Activated T-helper 2 cell treated with anti-CD3 and anti-CD28 coated beads, Interferon-gamma antibody, Interleukin-2, Interleukin-4, amounts not matched to agents 10 μg/mL and 5 μg/mL and 100 μg/mL, durations not matched to agents 14 hours and 24 hours and 36 hours (primary cell): ENCODE measurements around the gene KLF16. TPM values are rescaled to one million over a fixed set of nuclear protein-coding genes. Genes with fewer than 3 reads are reported as not detected.

ENCODE experiments used
- DNase-seq: peaks from one replicate; pipeline ENCODE4 v3.0.0; 2021; ENCODE audit warnings: low spot score
- H3K27ac Mint-ChIP-seq: one replicate; pipeline ENCODE4 v1.8.0; 2021; ENCODE audit warnings: mixed read lengths
- H3K27me3 Mint-ChIP-seq: one replicate; pipeline ENCODE4 v1.8.0; 2021; ENCODE audit warnings: low read depth, mixed read lengths
- H3K36me3 Mint-ChIP-seq: one replicate; pipeline ENCODE4 v1.8.0; 2021; ENCODE audit warnings: low read depth, mixed read lengths
- H3K4me1 Mint-ChIP-seq: one replicate; pipeline ENCODE4 v1.8.0; 2021; ENCODE audit warnings: low read depth, mixed read lengths
- H3K4me3 Mint-ChIP-seq: one replicate; pipeline ENCODE4 v1.8.0; 2021; ENCODE audit warnings: low read depth, mild to moderate bottlenecking, moderate library complexity, mixed read lengths
- H3K9me3 Mint-ChIP-seq: one replicate; pipeline ENCODE4 v1.8.0; 2021; ENCODE audit warnings: mixed read lengths
- intact Hi-C: fragments of 100-400 bp; cut with micrococcal nuclease; formaldehyde crosslinking; loops from one replicate; pipeline ENCODE4 v1.15.1; 2023
- total RNA-seq: library from RNA; stranded (reverse); gene quantifications from 2 replicates; pipeline ENCODE4 v1.2.3, GENCODE V29; 2022

The KLF16 gene
- total RNA-seq, 1 donor from 2014 or later: 32.1 TPM

DNA sequence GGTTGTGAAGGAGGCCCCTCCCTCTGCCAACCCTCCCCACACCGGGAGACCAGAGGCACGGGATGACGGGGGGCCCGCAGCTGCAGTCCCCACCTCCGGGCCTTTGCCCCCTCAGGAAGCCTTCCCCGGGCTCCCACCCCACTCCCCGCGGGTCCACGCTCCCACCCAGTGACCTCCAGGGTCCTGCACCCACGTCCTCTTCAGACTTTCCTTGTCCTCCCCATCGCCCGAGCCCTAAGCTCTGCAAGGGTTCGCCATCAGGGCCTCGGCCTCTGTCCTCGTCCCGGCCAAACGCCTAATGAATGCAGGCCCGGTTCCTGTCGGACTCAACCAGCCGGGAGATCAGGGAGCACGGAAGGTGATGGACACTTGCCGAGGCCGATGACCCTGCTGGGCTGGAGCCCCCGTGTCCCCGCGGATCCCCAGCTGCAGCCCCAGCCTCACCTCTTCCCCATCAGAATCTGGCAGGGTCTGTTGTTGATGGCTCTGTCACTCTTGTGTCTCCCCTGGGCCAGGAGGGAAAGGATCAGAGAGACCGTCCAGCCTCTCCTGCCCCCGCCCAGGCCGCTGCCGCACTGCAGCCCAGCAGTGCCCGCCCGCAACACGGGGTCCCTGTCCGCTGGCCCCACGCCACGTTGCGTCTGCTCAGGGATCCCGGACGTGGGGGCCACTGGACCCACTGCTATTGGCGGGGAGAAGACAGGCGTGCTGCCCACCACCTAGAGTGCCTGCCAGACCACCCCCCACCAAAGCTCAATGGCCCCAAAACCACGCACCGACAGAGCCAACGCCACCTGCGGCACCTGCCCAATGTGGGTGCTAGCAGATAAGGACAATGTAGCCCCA lies 57.0 kb downstream of the KLF16 start:
- no peaks in the 10 kb centered on the region for H3K9me3 Mint-ChIP-seq
- H3K27ac Mint-ChIP-seq: no peak overlapping the region
- H3K36me3 Mint-ChIP-seq: peaks cover 16% of the 10 kb centered on the region
- intact Hi-C loops: no loop called here
- peaks cover 3% of the 10 kb centered on the region for H3K4me1 Mint-ChIP-seq
- H3K27me3 Mint-ChIP-seq: no peaks in the 10 kb centered on the region
- no peak for DNase-seq
- H3K4me3 Mint-ChIP-seq: no peak overlapping the region

DNA sequence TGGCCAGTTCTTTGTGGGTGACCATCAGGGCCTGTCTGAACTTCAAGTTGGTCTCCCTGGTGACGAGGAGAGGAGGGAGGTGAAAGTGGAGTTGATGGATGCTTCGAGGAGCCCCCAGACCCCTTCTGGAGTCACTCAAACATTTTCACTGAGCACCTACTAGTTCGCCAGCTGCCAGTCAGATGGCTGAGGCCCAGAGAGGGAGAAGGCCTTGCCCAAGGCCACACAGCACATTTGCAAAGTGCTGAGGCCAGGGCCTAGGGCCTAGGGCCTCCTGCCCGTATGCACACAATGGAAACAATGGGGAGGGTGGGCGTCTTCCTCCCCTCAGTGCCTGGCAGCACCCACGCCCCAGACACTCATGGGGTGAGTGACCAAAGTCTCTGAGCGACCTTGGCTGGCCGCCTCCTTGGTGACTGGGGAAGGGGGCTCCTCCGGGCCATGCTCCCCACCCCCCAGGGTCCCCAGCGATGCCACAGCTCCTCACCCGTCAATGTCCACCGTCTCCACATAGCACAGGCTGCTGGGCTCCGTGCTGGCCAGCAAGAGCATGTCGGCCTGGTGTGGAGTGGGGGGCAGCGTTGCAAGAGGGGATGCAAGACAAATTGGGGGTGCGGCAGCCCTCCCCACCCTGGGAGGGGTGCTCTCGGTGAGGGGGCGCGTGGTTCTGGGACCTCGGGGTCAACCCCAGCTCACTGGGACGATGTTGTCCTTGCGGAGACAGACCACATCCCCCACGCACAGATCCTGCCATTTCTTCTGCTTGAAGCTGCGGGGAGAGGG lies 57.8 kb downstream of the KLF16 start:
- Mint-ChIP-seq H3K4me3 (no peak overlapping the region), H3K9me3 (no peaks in the 10 kb centered on the region), H3K27ac (no peak overlapping the region), H3K36me3 (peaks cover 16% of the 10 kb centered on the region), H3K4me1 (peaks cover 1% of the 10 kb centered on the region), H3K27me3 (no peaks in the 10 kb centered on the region)
- intact Hi-C loops: no loop called here
- no peak for DNase-seq

DNA sequence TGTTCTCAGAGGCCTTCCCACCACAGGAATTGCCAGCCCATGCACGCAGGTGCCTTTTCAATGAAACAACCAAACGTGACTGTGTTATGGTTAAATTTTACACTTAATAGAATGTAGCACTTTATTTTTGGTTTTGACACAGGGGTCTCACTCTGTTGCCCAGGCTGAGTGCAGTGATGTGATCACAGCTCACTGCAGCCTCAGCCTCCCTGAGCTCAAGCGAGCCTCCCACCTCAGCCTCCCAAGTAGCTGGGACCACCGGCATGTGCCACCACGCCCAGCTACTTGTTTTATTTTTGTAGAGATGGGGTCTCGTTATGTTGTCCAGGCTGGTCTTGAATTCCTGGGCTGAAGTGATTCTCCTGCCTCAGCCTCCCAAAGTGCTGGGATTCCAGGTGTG lies 58.5 kb downstream of the KLF16 start:
- Mint-ChIP-seq H3K4me3 (no peak overlapping the region), H3K27ac (no peak overlapping the region), H3K27me3 (no peaks in the 10 kb centered on the region), H3K36me3 (peaks cover 21% of the 10 kb centered on the region), H3K4me1 (peaks cover 1% of the 10 kb centered on the region), H3K9me3 (no peaks in the 10 kb centered on the region)
- no peak for DNase-seq
- intact Hi-C loops: no loop called here

Other genes with a start within 250 kb of the KLF16 start
- 153 and 173 TPM in 2 replicates for gene TCF3, start 211.0 kb downstream of the KLF16 start, total RNA-seq
- gene ONECUT3, start 110.1 kb downstream of the KLF16 start, total RNA-seq: not detected in 2 replicates
- 11.3 and 11.5 TPM in 2 replicates for gene ATP8B3, start 51.3 kb downstream of the KLF16 start, total RNA-seq
- gene REXO1, start 15.1 kb downstream of the KLF16 start, total RNA-seq: 55.2 and 56.6 TPM in 2 replicates
- gene ABHD17A, start 21.9 kb upstream of the KLF16 start, total RNA-seq: 100 and 102 TPM in 2 replicates
- gene ADAT3, start 41.8 kb upstream of the KLF16 start, total RNA-seq: 9.1 and 9.9 TPM in 2 replicates
- 35.9 and 37.9 TPM in 2 replicates for gene SCAMP4, start 41.8 kb upstream of the KLF16 start, total RNA-seq
- 89.1 and 90.7 TPM in 2 replicates for gene CSNK1G2, start 77.6 kb upstream of the KLF16 start, total RNA-seq
- 41.3 and 47.0 TPM in 2 replicates for gene BTBD2, start 152.1 kb upstream of the KLF16 start, total RNA-seq
- gene MKNK2, start 187.7 kb upstream of the KLF16 start, total RNA-seq: 161 and 176 TPM in 2 replicates
- 175 and 181 TPM in 2 replicates for gene MOB3A, start 232.7 kb upstream of the KLF16 start, total RNA-seq
- 7.6 and 9.5 TPM in 2 replicates for gene IZUMO4, start 233.3 kb upstream of the KLF16 start, total RNA-seq